Endothelial cell of umbilical vein (primary cell): ENCODE data around the gene TOMM20.

Source experiments
- CTCF ChIP-seq, 2 donors: IDR thresholded peaks; 1 replicate in 1 of 2; 2 replicates in 1 of 2; pipeline ENCODE4 v1.5.1; 2011; ENCODE audit warnings: low read length in 2 of 2, mild to moderate bottlenecking in 2 of 2, moderate library complexity in 2 of 2, control low read depth in 1 of 2, inconsistent platforms in 1 of 2, low read depth in 1 of 2; ENCODE audit not compliant: insufficient read depth in 1 of 2; ENCODE audit errors: extremely low read depth in 1 of 2
- MYC ChIP-seq: IDR thresholded peaks from one replicate; pipeline ENCODE4 v1.6.1; 2011; ENCODE audit warnings: mild to moderate bottlenecking, low read depth, low read length
- POLR2A ChIP-seq: IDR thresholded peaks from 2 replicates; pipeline ENCODE4 v1.6.1; 2012; ENCODE audit warnings: low read depth, mild to moderate bottlenecking, control low read depth, low read length

- TF ChIP-seq POLR2A (no peak), CTCF (IDR thresholded peaks at IDR 0.05; ENCODE audit: extremely low read depth in 1 of 2, insufficient read depth in 1 of 2, low read depth in 1 of 2, low read length in 2 of 2) (no peak), MYC (no peak)
Observed at GRCh38 chr1:235073331-235073967, 55.2 kb downstream of the TOMM20 start.
